Measurements from ENCODE around the gene MAP1S.

- TF ChIP-seq POLR2AphosphoS5 (IDR thresholded peaks at IDR 0.05; ENCODE audit: low read depth, low read length), result no peak
- TF ChIP-seq CTCF (IDR thresholded peaks at IDR 0.05; ENCODE audit: control extremely low read depth in 1 of 3, insufficient read depth in 1 of 3, low read depth in 1 of 3, low read length in 3 of 3), result no peak
- no peak for TF ChIP-seq CREB1 (IDR thresholded peaks at IDR 0.05)
- no peak for TF ChIP-seq RFX5 (IDR thresholded peaks at IDR 0.05; ENCODE audit: borderline replicate concordance, low read depth, low read length)
- TF ChIP-seq MAX (IDR thresholded peaks at IDR 0.05), result no peak
- no peak for TF ChIP-seq EP300 (IDR thresholded peaks at IDR 0.05; ENCODE audit: borderline replicate concordance in 1 of 2, low read depth in 2 of 2, low read length in 2 of 2)
Observed at GRCh38 chr19:17678836-17679235, 40.4 kb upstream of the MAP1S start.
